Ishikawa (cell line): ENCODE results near the gene SYNGR4.

Experiments
- ZBTB7A ChIP-seq: IDR thresholded peaks from 2 replicates; pipeline ENCODE4 v1.6.1; 2012; ENCODE audit warnings: low read depth
- TF ChIP-seq, protein P1 (sequence below): IDR thresholded peaks from 2 replicates; pipeline ENCODE4 v1.6.1; 2012

Gene SYNGR4

GRCh38 chr19:48424694-48425219, 60.6 kb downstream of the SYNGR4 start:
- no peak for TF ChIP-seq ZBTB7A
- TF ChIP-seq, protein P1, sequence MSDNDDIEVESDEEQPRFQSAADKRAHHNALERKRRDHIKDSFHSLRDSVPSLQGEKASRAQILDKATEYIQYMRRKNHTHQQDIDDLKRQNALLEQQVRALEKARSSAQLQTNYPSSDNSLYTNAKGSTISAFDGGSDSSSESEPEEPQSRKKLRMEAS: no peak
